ENCODE results near the gene KMO. TPM values are rescaled to one million over a fixed set of nuclear protein-coding genes. Genes with fewer than 3 reads are reported as not detected.

KMO gene
- total and polyA plus RNA-seq, 2 of the 13 experiments (the other 11 are each of a cell fraction or from before 2014, with no cell fraction given): 0.01 TPM; not detected in 1

DNA sequence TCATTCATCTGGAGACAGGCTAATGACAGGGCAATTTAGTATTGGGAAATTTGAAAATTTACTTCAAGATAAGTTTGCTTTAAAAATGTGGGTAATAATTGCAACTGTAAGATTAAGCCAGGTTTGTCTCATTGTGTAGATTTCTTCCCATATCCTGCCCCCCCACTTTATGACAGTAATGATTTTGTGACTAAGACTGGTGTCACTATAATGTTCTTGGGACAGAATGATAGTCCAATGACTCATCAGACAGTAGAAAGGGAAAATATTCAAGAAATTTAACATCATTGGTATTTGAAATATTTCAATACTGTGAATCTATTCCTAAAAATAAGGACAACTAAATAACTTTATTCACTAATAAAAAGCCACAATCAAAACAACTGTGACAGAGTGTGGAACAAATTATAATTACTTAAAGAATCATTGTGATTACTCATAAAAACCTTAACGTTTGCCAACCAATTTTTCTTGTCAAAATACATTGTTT, 49.4 kb upstream of the KMO start:
- in situ Hi-C loops (cut with HindIII; ENCODE audit: extremely low pct_ligation_motif_present, low pct_unique_long_range_greater_than_20kb): loop anchor here (10.0 to 25.0 kb wide), 2 partner anchors 596 to 748 kb away; no protein-coding TSS in a partner anchor
- H3K36me3 ChIP-seq (replicated peaks in 1 of 2; ENCODE audit: control insufficient read depth in 1 of 2, insufficient read depth in 2 of 2, low read length in 2 of 2): no peaks in the 10 kb centered on the region
- H3K9me3 ChIP-seq (ENCODE audit: low read length): no peaks in the 10 kb centered on the region
- ATAC-seq (no peak), DNase-seq (ENCODE audit: low spot score) (no peak), FAIRE-seq (no peak)
- no peaks in the 10 kb centered on the region for H3K4me1 ChIP-seq (ENCODE audit: insufficient read depth, low read length)
- no TSS peak for BruUV-seq (replicated peaks)
- no peak overlapping the region for H3K4me2 ChIP-seq (ENCODE audit: low read depth, low read length)
- no peaks in the 10 kb centered on the region for H4K20me1 ChIP-seq (ENCODE audit: insufficient read depth, low read length)
- intact Hi-C loops (cut with micrococcal nuclease; ENCODE audit: unreplicated experiment): no loop called here
- POLR2A ChIA-PET: no interaction called here
- no peak overlapping the region for H3K27ac ChIP-seq (ENCODE audit: extremely low read length, insufficient read depth, low read length)
- no peaks in the 10 kb centered on the region for H3K27me3 ChIP-seq (ENCODE audit: control insufficient read depth in 1 of 2, insufficient read depth in 2 of 2, low read length in 2 of 2)
- H3K4me3 ChIP-seq (replicated peaks in 1 of 3; ENCODE audit: insufficient read depth in 1 of 3, low read depth in 2 of 3, low read length in 3 of 3): no peak overlapping the region
- 0% methylated on average over 1 of the region's 1 CpG for WGBS (ENCODE audit: low lambda C conversion rate)
- CTCF ChIA-PET (ENCODE audit: low intra/inter-chr PET ratio, low total read pairs): no interaction called here
- TF ChIP-seq ARNTL (CRISPR knock-in tag; IDR thresholded peaks at IDR 0.05) (no peak), ZNF775 (CRISPR knock-in tag; IDR thresholded peaks at IDR 0.05; ENCODE audit: borderline replicate concordance) (no peak), CREB1 (IDR thresholded peaks at IDR 0.05) (peak; percentile 5; the same call in 1 of the 2 replicates), CREB1 (CRISPR knock-in tag; IDR thresholded peaks at IDR 0.05) (no peak)
- no peak overlapping the region for H2AFZ ChIP-seq (ENCODE audit: low read length)
- no peak overlapping the region for H3K9ac ChIP-seq (ENCODE audit: insufficient read depth, low read depth, low read length)
- H3K79me2 ChIP-seq (ENCODE audit: insufficient read depth, low read length): no peaks in the 10 kb centered on the region

DNA sequence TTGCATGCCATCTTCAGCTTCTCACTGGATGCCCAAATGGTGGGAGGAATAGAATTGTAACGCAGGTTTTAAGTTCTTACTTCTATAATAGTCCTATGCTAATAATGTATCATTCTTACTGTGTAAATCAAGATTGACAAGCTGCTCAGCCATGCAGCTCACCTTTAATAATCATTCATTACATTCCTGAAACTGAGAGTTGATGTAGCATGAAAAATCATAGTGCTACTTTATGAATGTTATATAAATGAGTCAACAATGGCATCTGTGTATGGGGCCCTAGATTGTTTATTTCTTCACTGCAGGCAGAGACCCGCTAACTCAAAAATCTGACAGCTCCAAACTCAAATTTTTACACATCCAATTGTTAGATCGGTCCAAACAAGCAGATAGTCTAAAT, 47.0 kb upstream of the KMO start:
- FAIRE-seq: no peak
- in situ Hi-C loops (cut with HindIII; ENCODE audit: extremely low pct_ligation_motif_present, low pct_unique_long_range_greater_than_20kb): loop anchor here (10.0 to 25.0 kb wide), 2 partner anchors 598 to 750 kb away; no protein-coding TSS in a partner anchor
- Histone ChIP-seq H3K36me3 (replicated peaks in 1 of 2; ENCODE audit: control insufficient read depth in 1 of 2, insufficient read depth in 2 of 2, low read length in 2 of 2) (no peaks in the 10 kb centered on the region), H3K4me3 (replicated peaks in 1 of 3; ENCODE audit: insufficient read depth in 1 of 3, low read depth in 2 of 3, low read length in 3 of 3) (no peak overlapping the region), H3K27ac (ENCODE audit: extremely low read length, insufficient read depth, low read length) (no peak overlapping the region), H2AFZ (ENCODE audit: low read length) (no peak overlapping the region), H3K9ac (ENCODE audit: insufficient read depth, low read depth, low read length) (no peak overlapping the region), H3K79me2 (ENCODE audit: insufficient read depth, low read length) (no peaks in the 10 kb centered on the region), H3K4me1 (ENCODE audit: insufficient read depth, low read length) (no peaks in the 10 kb centered on the region), H3K27me3 (ENCODE audit: control insufficient read depth in 1 of 2, insufficient read depth in 2 of 2, low read length in 2 of 2) (no peaks in the 10 kb centered on the region), H3K9me3 (ENCODE audit: low read length) (no peaks in the 10 kb centered on the region), H3K4me2 (ENCODE audit: low read depth, low read length) (no peak overlapping the region), H4K20me1 (ENCODE audit: insufficient read depth, low read length) (no peaks in the 10 kb centered on the region)
- DNase-seq (ENCODE audit: low spot score): no peak
- no TSS peak for BruUV-seq (replicated peaks)
- 72% methylated on average over 3 of the region's 3 CpGs for WGBS (ENCODE audit: low lambda C conversion rate)
- ATAC-seq: no peak
- POLR2A ChIA-PET: no interaction called here
- intact Hi-C loops (cut with micrococcal nuclease; ENCODE audit: unreplicated experiment): loop anchor here (1.0 kb wide), 1 partner anchor 753 kb away; no protein-coding TSS in a partner anchor
- CTCF ChIA-PET (ENCODE audit: low intra/inter-chr PET ratio, low total read pairs): interaction anchor here (1.2 to 1.6 kb wide), 2 partner anchors 597 to 753 kb away, joined by 3 to 7 read pairs; no protein-coding TSS in a partner anchor
- TF ChIP-seq ZNF605 (CRISPR knock-in tag; IDR thresholded peaks at IDR 0.05): no peak
- TF ChIP-seq, protein P1, sequence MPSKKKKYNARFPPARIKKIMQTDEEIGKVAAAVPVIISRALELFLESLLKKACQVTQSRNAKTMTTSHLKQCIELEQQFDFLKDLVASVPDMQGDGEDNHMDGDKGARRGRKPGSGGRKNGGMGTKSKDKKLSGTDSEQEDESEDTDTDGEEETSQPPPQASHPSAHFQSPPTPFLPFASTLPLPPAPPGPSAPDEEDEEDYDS (CRISPR knock-in tag; IDR thresholded peaks at IDR 0.05): no peak
- TF ChIP-seq CHD2 (IDR thresholded peaks at IDR 0.05; ENCODE audit: low read depth, low read length): no peak
- TF ChIP-seq GABPA (IDR thresholded peaks at IDR 0.05; ENCODE audit: low read depth, low read length): no peak
- no peak for TF ChIP-seq GABPA (CRISPR knock-in tag; IDR thresholded peaks at IDR 0.05; ENCODE audit: low read depth)
- TF ChIP-seq SMAD9 (CRISPR knock-in tag; IDR thresholded peaks at IDR 0.05): no peak
- no peak for TF ChIP-seq MAF1 (CRISPR knock-in tag; IDR thresholded peaks at IDR 0.05; ENCODE audit: borderline replicate concordance)
- TF ChIP-seq, protein P2, sequence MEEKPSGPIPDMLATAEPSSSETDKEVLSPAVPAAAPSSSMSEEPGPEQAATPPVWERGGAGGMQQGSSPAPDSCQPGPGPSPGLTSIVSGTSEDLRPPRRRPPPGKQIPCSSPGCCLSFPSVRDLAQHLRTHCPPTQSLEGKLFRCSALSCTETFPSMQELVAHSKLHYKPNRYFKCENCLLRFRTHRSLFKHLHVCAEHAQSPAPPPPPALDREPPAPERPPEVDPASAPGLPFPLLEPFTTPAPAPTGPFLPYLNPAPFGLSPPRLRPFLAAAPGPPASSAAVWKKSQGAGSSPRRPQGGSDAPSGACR (CRISPR knock-in tag; IDR thresholded peaks at IDR 0.05): no peak
- no peak for TF ChIP-seq MIER3 (CRISPR knock-in tag; IDR thresholded peaks at IDR 0.05; ENCODE audit: borderline replicate concordance)
- no peak for TF ChIP-seq HMG20B (CRISPR knock-in tag; conservative IDR thresholded peaks at IDR 0.05)
- TF ChIP-seq ZNF746 (CRISPR knock-in tag; IDR thresholded peaks at IDR 0.05): no peak
- no peak for TF ChIP-seq ARNTL (CRISPR knock-in tag; IDR thresholded peaks at IDR 0.05)
- no peak for TF ChIP-seq ARNT (IDR thresholded peaks at IDR 0.05)
- TF ChIP-seq HDAC1 (CRISPR knock-in tag; IDR thresholded peaks at IDR 0.05): no peak
- no peak for TF ChIP-seq STAT5B (CRISPR knock-in tag; IDR thresholded peaks at IDR 0.05)
- TF ChIP-seq U2AF1 (optimal IDR thresholded peaks at IDR 0.05; ENCODE audit: low read depth, low read length): no peak

All from HepG2 (cell line).